CD4-positive, CD25-positive, alpha-beta regulatory T cell (primary cell): ENCODE measurements around the gene ZNHIT2. TPM values are rescaled to one million over a fixed set of nuclear protein-coding genes. Genes with fewer than 3 reads are reported as not detected.

Experiments used
- ATAC-seq, 2 donors: fragments of 150-1000 bp; cut with Tn5 transposase; one replicate each; pipeline ENCODE4 v1.10.0; 2021; ENCODE audit warnings: low read depth in 2 of 2, moderate number of reproducible peaks in 2 of 2, moderate library complexity in 1 of 2
- DNase-seq, 3 donors: peaks; one replicate each; pipeline versions ENCODE4 v3.0.0 to v3.0.0-alpha.2; 2012 to 2022; ENCODE audit warnings: mixed read lengths in 1 of 3
- H3K27ac ChIP-seq: one replicate; pipeline ENCODE4 v1.7.0; 2013; ENCODE audit warnings: mild to moderate bottlenecking, low read length; ENCODE audit not compliant: insufficient read depth, poor library complexity, severe bottlenecking
- H3K27me3 ChIP-seq: one replicate; pipeline ENCODE4 v1.7.0; 2013; ENCODE audit warnings: low read length; ENCODE audit not compliant: control insufficient read depth, insufficient read depth
- H3K36me3 ChIP-seq: one replicate; pipeline ENCODE4 v1.7.0; 2013; ENCODE audit warnings: mild to moderate bottlenecking, low read length, moderate library complexity; ENCODE audit not compliant: control insufficient read depth, insufficient read depth
- H3K4me1 ChIP-seq: 2 replicates; pipeline ENCODE4 v1.7.0; 2013; ENCODE audit warnings: mild to moderate bottlenecking, low read length; ENCODE audit not compliant: insufficient read depth, control insufficient read depth, poor library complexity, severe bottlenecking
- H3K4me3 ChIP-seq: one replicate; pipeline ENCODE4 v1.7.0; 2013; ENCODE audit warnings: low read depth, mild to moderate bottlenecking, low read length, moderate library complexity
- H3K9me3 ChIP-seq, 2 experiments: 1 replicate in 1 of 2; 2 replicates in 1 of 2; pipeline ENCODE4 v1.7.0; 2013; ENCODE audit warnings: low read length in 2 of 2, mild to moderate bottlenecking in 1 of 2, moderate library complexity in 1 of 2; ENCODE audit not compliant: control insufficient read depth in 2 of 2
- H3K27ac Mint-ChIP-seq, 3 donors: one replicate each; pipeline ENCODE4 v1.8.0; 2020 to 2022; ENCODE audit warnings: mild to moderate bottlenecking in 3 of 3, mixed read lengths in 3 of 3, moderate library complexity in 2 of 3
- H3K27me3 Mint-ChIP-seq: one replicate; pipeline ENCODE4 v1.8.0; 2022; ENCODE audit warnings: mild to moderate bottlenecking, mixed read lengths
- H3K36me3 Mint-ChIP-seq: one replicate; pipeline ENCODE4 v1.8.0; 2020; ENCODE audit warnings: mixed read lengths
- H3K4me1 Mint-ChIP-seq, 4 donors: one replicate each; pipeline ENCODE4 v1.8.0; 2020 to 2022; ENCODE audit warnings: mixed read lengths in 4 of 4, mild to moderate bottlenecking in 1 of 4
- H3K4me3 Mint-ChIP-seq, 4 donors: one replicate each; pipeline ENCODE4 v1.8.0; 2020 to 2022; ENCODE audit warnings: mild to moderate bottlenecking in 4 of 4, mixed read lengths in 4 of 4, moderate library complexity in 3 of 4
- H3K9me3 Mint-ChIP-seq, 7 donors: one replicate each; pipeline ENCODE4 v1.8.0; 2020 to 2022; ENCODE audit warnings: mixed read lengths in 7 of 7, mild to moderate bottlenecking in 3 of 7, moderate library complexity in 2 of 7
- polyA plus RNA-seq, 4 donors: library from polyadenylated mRNA; unstranded; fragments of 300-500 nt; fragmentation: Illumina TruSeq; gene quantifications; one replicate each; pipeline ENCODE4 v1.2.3, GENCODE V29; 2021
- total RNA-seq: library from RNA; stranded (reverse); gene quantifications from one replicate; pipeline ENCODE4 v1.2.3, GENCODE V29; 2022

The ZNHIT2 gene
- total and polyA plus RNA-seq, 5 donors from 2014 or later: 6.0 to 29.0 (median 22.4) TPM

- H3K9me3 Mint-ChIP-seq: no peaks in the 10 kb centered on the region
- Histone ChIP-seq H3K9me3 (no peaks in the 10 kb centered on the region), H3K4me3 (no peak overlapping the region), H3K36me3 (peaks cover 20% of the 10 kb centered on the region), H3K4me1 (peaks cover 53% of the 10 kb centered on the region), H3K27ac (peak overlapping the region; percentile 96), H3K27me3 (no peaks in the 10 kb centered on the region)
- peak overlapping the region; percentile 25 to 95 (median 32) for H3K27ac Mint-ChIP-seq
- peaks cover 4 to 71% (median 29%) of the 10 kb centered on the region in 4 donors for H3K4me1 Mint-ChIP-seq
- H3K36me3 Mint-ChIP-seq: peaks cover 21% of the 10 kb centered on the region
- H3K4me3 Mint-ChIP-seq: peak overlapping the region; percentile 77 to 93 (median 88)
- H3K27me3 Mint-ChIP-seq: peaks cover 5% of the 10 kb centered on the region
- no peak for ATAC-seq
- DNase-seq: no peak
These were observed 2.0 kb downstream of the ZNHIT2 start for GRCh38 chr11:65115361-65116082.

DNA sequence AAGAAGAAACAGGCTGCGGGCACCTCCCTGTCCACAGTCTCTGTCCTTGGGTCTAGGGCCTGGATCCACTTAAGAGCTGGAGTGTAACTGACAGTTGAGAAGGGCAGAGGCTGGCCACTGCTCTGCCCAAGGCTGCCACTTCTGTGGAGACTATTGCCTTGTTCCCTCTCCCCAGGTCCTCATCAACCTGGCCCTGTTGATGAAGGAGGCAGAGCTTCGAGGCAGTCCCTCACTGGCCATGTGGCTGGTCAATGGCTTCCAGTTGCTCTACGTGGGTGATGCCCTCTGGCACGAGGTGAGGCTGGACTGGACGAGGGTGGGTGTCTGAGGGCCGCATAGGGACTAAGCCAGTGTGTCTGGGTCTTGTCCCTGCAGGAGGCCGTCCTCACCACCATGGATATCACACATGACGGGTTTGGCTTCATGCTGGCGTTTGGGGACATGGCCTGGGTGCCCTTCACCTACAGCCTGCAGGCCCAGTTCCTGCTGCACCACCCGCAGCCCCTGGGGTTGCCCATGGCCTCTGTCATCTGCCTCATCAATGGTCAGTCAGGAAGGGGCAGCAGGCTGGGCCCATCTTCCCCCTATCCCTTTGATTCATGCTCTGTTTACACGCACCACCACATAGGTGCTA lies 2.8 kb downstream of the ZNHIT2 start:
- Mint-ChIP-seq H3K36me3 (peaks cover 16% of the 10 kb centered on the region), H3K4me3 (peak overlapping the region; percentile 15 to 91 (median 86)), H3K9me3 (no peaks in the 10 kb centered on the region), H3K4me1 (peaks cover 4 to 68% (median 33%) of the 10 kb centered on the region in 4 donors), H3K27me3 (peaks cover 5% of the 10 kb centered on the region), H3K27ac (peak overlapping the region in 1 of 3 donors; percentile 32)
- ATAC-seq (no peak), DNase-seq (no peak)
- Histone ChIP-seq H3K9me3 (no peaks in the 10 kb centered on the region), H3K4me3 (no peak overlapping the region), H3K27me3 (no peaks in the 10 kb centered on the region), H3K27ac (no peak overlapping the region), H3K4me1 (peaks cover 55% of the 10 kb centered on the region), H3K36me3 (peaks cover 14% of the 10 kb centered on the region)

- Mint-ChIP-seq H3K36me3 (peaks cover 13% of the 10 kb centered on the region), H3K4me3 (peak overlapping the region; percentile 27 to 91 (median 86)), H3K27me3 (peaks cover 5% of the 10 kb centered on the region), H3K27ac (peak overlapping the region in 2 of 3 donors; percentile 86 to 89), H3K9me3 (no peaks in the 10 kb centered on the region), H3K4me1 (peaks cover 4 to 66% (median 32%) of the 10 kb centered on the region in 4 donors)
- peaks cover 17% of the 10 kb centered on the region for H3K36me3 ChIP-seq
- H3K4me3 ChIP-seq: no peak overlapping the region
- peaks cover 55% of the 10 kb centered on the region for H3K4me1 ChIP-seq
- H3K27ac ChIP-seq: no peak overlapping the region
- no peak for ATAC-seq
- H3K9me3 ChIP-seq: no peaks in the 10 kb centered on the region
- no peaks in the 10 kb centered on the region for H3K27me3 ChIP-seq
- DNase-seq: no peak
These were observed 3.7 kb downstream of the ZNHIT2 start for GRCh38 chr11:65113839-65114238.

- Histone ChIP-seq H3K27ac (no peak overlapping the region), H3K36me3 (peaks cover 15% of the 10 kb centered on the region), H3K4me3 (no peak overlapping the region), H3K9me3 (no peaks in the 10 kb centered on the region), H3K27me3 (no peaks in the 10 kb centered on the region), H3K4me1 (peaks cover 55% of the 10 kb centered on the region)
- peak overlapping the region; percentile 71 to 91 (median 86) for H3K4me3 Mint-ChIP-seq
- peaks cover 8% of the 10 kb centered on the region for H3K36me3 Mint-ChIP-seq
- ATAC-seq (no peak), DNase-seq (no peak)
- H3K4me1 Mint-ChIP-seq: peaks cover 4 to 62% (median 30%) of the 10 kb centered on the region in 4 donors
- H3K27me3 Mint-ChIP-seq: peaks cover 5% of the 10 kb centered on the region
- H3K9me3 Mint-ChIP-seq: no peaks in the 10 kb centered on the region
- peak overlapping the region in 2 of 3 donors; percentile 86 to 89 for H3K27ac Mint-ChIP-seq
These were observed 4.1 kb downstream of the ZNHIT2 start for GRCh38 chr11:65113361-65113756.

DNA sequence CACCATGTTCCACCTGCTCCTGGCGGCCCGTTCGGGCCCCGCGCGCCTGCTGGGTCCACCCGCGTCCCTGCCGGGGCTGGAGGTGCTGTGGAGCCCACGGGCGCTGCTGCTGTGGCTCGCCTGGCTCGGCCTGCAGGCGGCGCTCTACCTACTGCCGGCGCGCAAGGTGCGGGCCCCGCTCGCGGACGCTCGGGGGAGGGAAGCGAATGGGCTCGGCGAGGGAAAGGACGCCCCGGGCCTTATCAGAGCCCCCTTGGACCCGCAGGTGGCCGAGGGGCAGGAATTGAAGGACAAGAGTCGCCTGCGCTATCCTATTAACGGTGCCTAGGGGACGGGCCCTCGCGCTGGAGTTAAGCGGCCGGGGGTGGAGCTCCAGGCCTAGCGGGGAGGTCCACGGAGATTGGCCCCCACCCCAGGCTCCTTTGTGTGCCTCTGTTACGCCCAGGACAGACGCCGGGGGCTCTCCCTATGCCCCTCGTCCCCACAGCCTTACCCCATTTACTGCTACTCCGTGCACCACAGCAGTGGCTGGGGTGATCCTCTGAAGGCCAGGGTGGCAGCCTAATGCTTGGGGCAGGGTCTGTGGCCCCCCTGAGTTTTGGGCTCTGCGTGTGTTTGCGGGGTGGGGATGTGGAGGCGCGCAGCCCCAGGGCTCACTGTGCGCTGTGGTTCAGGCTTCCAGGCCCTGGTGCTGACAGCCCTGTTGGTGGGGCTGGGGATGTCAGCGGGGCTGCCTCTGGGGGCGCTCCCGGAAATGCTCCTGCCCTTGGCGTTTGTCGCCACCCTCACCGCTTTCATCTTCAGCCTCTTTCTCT lies 4.7 kb downstream of the ZNHIT2 start:
- Histone ChIP-seq H3K27me3 (no peaks in the 10 kb centered on the region), H3K27ac (peak overlapping the region; percentile 69), H3K4me3 (no peak overlapping the region), H3K4me1 (peaks cover 52% of the 10 kb centered on the region), H3K9me3 (no peaks in the 10 kb centered on the region), H3K36me3 (peaks cover 14% of the 10 kb centered on the region)
- Mint-ChIP-seq H3K36me3 (peaks cover 5% of the 10 kb centered on the region), H3K27ac (peak overlapping the region; percentile 20 to 89 (median 86)), H3K9me3 (no peaks in the 10 kb centered on the region), H3K4me3 (peak overlapping the region; percentile 71 to 91 (median 86)), H3K4me1 (peaks cover 1 to 60% (median 27%) of the 10 kb centered on the region in 4 donors), H3K27me3 (peaks cover 5% of the 10 kb centered on the region)
- peak; percentile 39 to 53 for ATAC-seq
- DNase-seq: peak; percentile 62 to 79 (median 78)

GRCh38 chr11:65111744-65112545 lies 5.6 kb downstream of the ZNHIT2 start, which contains the start of gene TM7SF2:
Gene TM7SF2 (plus strand): TSS chr11:65111872. CDS start chr11:65112016, 144 bp downstream.
- H3K36me3 ChIP-seq: peaks cover 16% of the 10 kb centered on the region
- Mint-ChIP-seq H3K27ac (peak within 1 kb of the TSS; percentile 89 to 96 (median 90)), H3K9me3 (no peaks in the 10 kb centered on the region), H3K4me1 (peaks cover 0 to 56% (median 25%) of the 10 kb centered on the region in 4 donors), H3K4me3 (peak within 1 kb of the TSS; percentile 86 to 96 (median 89)), H3K27me3 (no peaks in the 10 kb centered on the region), H3K36me3 (peaks cover 4% of the 10 kb centered on the region)
- no peaks in the 10 kb centered on the region for H3K27me3 ChIP-seq
- peak within 1 kb of the TSS; percentile 69 for H3K27ac ChIP-seq
- DNase-seq (peak; percentile 92 to 97 (median 92)), ATAC-seq (peak; percentile 79 to 81)
- H3K4me3 ChIP-seq: no peak within 1 kb of the TSS
- peaks cover 48% of the 10 kb centered on the region for H3K4me1 ChIP-seq
- H3K9me3 ChIP-seq: no peaks in the 10 kb centered on the region
